HepG2 (cell line): ENCODE results near the gene NBEA. TPM values are rescaled to one million over a fixed set of nuclear protein-coding genes. Genes with fewer than 3 reads are reported as not detected.

Experiments used
- ATAC-seq: fragments of 200-7000 bp; cut with Tn5 transposase; 3 replicates; pipeline ENCODE4 v1.9.1; 2020; ENCODE audit warnings: mild to moderate bottlenecking, moderate library complexity
- BruUV-seq: library from RNA; stranded (reverse); fragments of 400-500 nt; replicated peaks from 2 replicates; lab custom pipeline; 2021; lab: Mats Ljungman, UMichigan
- CTCF ChIA-PET: fragments of 300-600 bp; formaldehyde crosslinking; extraction: SDS; loops from one replicate; lab custom pipeline; 2021; ENCODE audit warnings: low total read pairs, inconsistent platforms, low intra/inter-chr PET ratio; lab: Yijun Ruan, JAX
- POLR2A ChIA-PET: fragments of 350-600 bp; sonication (Branson Sonifier 250); formaldehyde crosslinking; loops from one replicate; lab custom pipeline; 2020; ENCODE audit warnings: antibody characterized with exemption, inconsistent platforms; lab: Yijun Ruan, JAX
- DNase-seq: peaks from one replicate; pipeline ENCODE4 v3.0.0-alpha.2; 2015; ENCODE audit warnings: low spot score
- FAIRE-seq: peaks from 3 replicates; lab custom pipeline; 2011; peaks lifted over from hg19 to GRCh38; lab: Jason Lieb, UNC
- H2AFZ ChIP-seq: one replicate; pipeline ENCODE4 v1.6.1; 2011; ENCODE audit warnings: low read length, inconsistent platforms
- H3K27ac ChIP-seq: fragments of 300-600 bp; 3 replicates; pipeline ENCODE4 v1.8.0; 2011; ENCODE audit warnings: mixed run types, mild to moderate bottlenecking, mixed read lengths, low read length, inconsistent platforms; ENCODE audit not compliant: insufficient read depth; ENCODE audit errors: extremely low read length
- H3K27me3 ChIP-seq, 2 experiments: fragments of 200-600 bp in 1 of 2; 2 replicates in 1 of 2; 3 replicates in 1 of 2; pipeline versions ENCODE4 v1.6.0 to v1.8.0; 2011; ENCODE audit warnings: low read length in 2 of 2, mild to moderate bottlenecking in 2 of 2, moderate library complexity in 2 of 2, inconsistent platforms in 1 of 2; ENCODE audit not compliant: insufficient read depth in 2 of 2, control insufficient read depth in 1 of 2
- H3K36me3 ChIP-seq, 2 experiments: fragments of 200-600 bp in 1 of 2; replicated peaks in 1 of 2; 2 replicates in 1 of 2; 3 replicates in 1 of 2; pipeline versions ENCODE4 v1.5.1 to v1.8.0; 2011; ENCODE audit warnings: low read length in 2 of 2, inconsistent platforms in 1 of 2; ENCODE audit not compliant: insufficient read depth in 2 of 2, control insufficient read depth in 1 of 2
- H3K4me1 ChIP-seq: 2 replicates; pipeline ENCODE4 v1.5.1; 2012; ENCODE audit warnings: low read length, inconsistent platforms; ENCODE audit not compliant: insufficient read depth
- H3K4me2 ChIP-seq: 2 replicates; pipeline ENCODE4 v1.6.0; 2011; ENCODE audit warnings: low read depth, low read length, inconsistent platforms
- H3K4me3 ChIP-seq, 3 experiments: fragments of 200-600 bp in 1 of 3; sonication (generic), shearing (Covaris generic) in 1 of 3; replicated peaks in 1 of 3; 2 replicates each; pipeline ENCODE4 v1.5.1; 2011 to 2016; ENCODE audit warnings: low read length in 3 of 3, inconsistent platforms in 2 of 3, low read depth in 2 of 3, mild to moderate bottlenecking in 2 of 3, control low read depth in 1 of 3, mixed read lengths in 1 of 3; ENCODE audit not compliant: insufficient read depth in 1 of 3
- H3K79me2 ChIP-seq: one replicate; pipeline ENCODE4 v1.6.1; 2011; ENCODE audit warnings: low read length, inconsistent platforms; ENCODE audit not compliant: insufficient read depth
- H3K9ac ChIP-seq: 2 replicates; pipeline ENCODE4 v1.6.0; 2011; ENCODE audit warnings: mild to moderate bottlenecking, low read depth, low read length, inconsistent platforms; ENCODE audit not compliant: insufficient read depth
- H3K9me3 ChIP-seq: 2 replicates; pipeline ENCODE4 v1.5.1; 2012; ENCODE audit warnings: mild to moderate bottlenecking, low read length
- H4K20me1 ChIP-seq: 2 replicates; pipeline ENCODE4 v1.6.0; 2011; ENCODE audit warnings: inconsistent platforms, mild to moderate bottlenecking, low read length, moderate library complexity; ENCODE audit not compliant: insufficient read depth
- DR1 ChIP-seq: sonication (generic); formaldehyde crosslinking; IDR thresholded peaks from 2 replicates; pipeline ENCODE4 v1.8.0; 2021; ENCODE audit warnings: mild to moderate bottlenecking, missing genetic modification reagents, inconsistent platforms
- ETS1 ChIP-seq: sonication (generic); formaldehyde crosslinking; IDR thresholded peaks from 2 replicates; pipeline ENCODE4 v1.4.0; 2020; ENCODE audit warnings: missing genetic modification reagents
- KDM2A ChIP-seq: sonication (generic); formaldehyde crosslinking; IDR thresholded peaks from 2 replicates; pipeline ENCODE4 v1.4.0; 2020; ENCODE audit warnings: low read depth, missing genetic modification reagents, borderline replicate concordance
- MEIS1 ChIP-seq: sonication (generic); formaldehyde crosslinking; IDR thresholded peaks from 2 replicates; pipeline ENCODE4 v1.9.0; 2021; ENCODE audit warnings: mild to moderate bottlenecking, missing genetic modification reagents, moderate library complexity, borderline replicate concordance
- NRL ChIP-seq: sonication (generic); formaldehyde crosslinking; IDR thresholded peaks from 2 replicates; pipeline ENCODE4 v1.5.0; 2020; ENCODE audit warnings: missing genetic modification reagents, mild to moderate bottlenecking, moderate library complexity, borderline replicate concordance
- PREB ChIP-seq: sonication (generic); formaldehyde crosslinking; IDR thresholded peaks from 2 replicates; pipeline ENCODE4 v1.4.0; 2020; ENCODE audit warnings: missing genetic modification reagents
- SP2 ChIP-seq: sonication (generic); formaldehyde crosslinking; IDR thresholded peaks from 2 replicates; pipeline ENCODE4 v1.5.1; 2020; ENCODE audit warnings: mild to moderate bottlenecking, missing genetic modification reagents
- THAP9 ChIP-seq: sonication (generic); formaldehyde crosslinking; IDR thresholded peaks from 2 replicates; pipeline ENCODE4; 2020; ENCODE audit warnings: missing genetic modification reagents, mild to moderate bottlenecking, borderline replicate concordance
- TRIM22 ChIP-seq: fragments of 450-650 bp; IDR thresholded peaks from 2 replicates; pipeline ENCODE4 v1.6.1; 2017
- USF2 ChIP-seq, 2 experiments: sonication (generic) in 1 of 2; formaldehyde crosslinking in 1 of 2; IDR thresholded peaks; 2 replicates each; pipeline versions ENCODE4 v1.5.1 to v1.6.1; 2011 to 2020; ENCODE audit warnings: borderline replicate concordance in 1 of 2, low read depth in 1 of 2, low read length in 1 of 2, mild to moderate bottlenecking in 1 of 2, missing genetic modification reagents in 1 of 2, moderate library complexity in 1 of 2
- YEATS4 ChIP-seq: sonication (generic); formaldehyde crosslinking; IDR thresholded peaks from 2 replicates; pipeline ENCODE4 v1.4.0; 2020; ENCODE audit warnings: missing genetic modification reagents, borderline replicate concordance
- ZNF10 ChIP-seq: sonication (generic); formaldehyde crosslinking; IDR thresholded peaks from 2 replicates; pipeline ENCODE4 v1.4.0; 2020; ENCODE audit warnings: mild to moderate bottlenecking, low read depth, missing genetic modification reagents, borderline replicate concordance
- ZNF160 ChIP-seq: sonication (generic); formaldehyde crosslinking; IDR thresholded peaks from 2 replicates; pipeline ENCODE4 v1.8.0; 2022; ENCODE audit warnings: mild to moderate bottlenecking, inconsistent platforms, missing genetic modification reagents
- ZNF253 ChIP-seq: sonication (generic); formaldehyde crosslinking; IDR thresholded peaks from 2 replicates; pipeline ENCODE4 v1.8.0; 2022; ENCODE audit warnings: mild to moderate bottlenecking, missing genetic modification reagents, borderline replicate concordance
- ZNF260 ChIP-seq: sonication (generic); formaldehyde crosslinking; IDR thresholded peaks from 2 replicates; pipeline ENCODE4 v1.4.0; 2020; ENCODE audit warnings: missing genetic modification reagents, low read depth, mild to moderate bottlenecking, borderline replicate concordance
- ZNF501 ChIP-seq: sonication (generic); formaldehyde crosslinking; IDR thresholded peaks from 2 replicates; pipeline ENCODE4 v1.5.1; 2020; ENCODE audit warnings: mild to moderate bottlenecking, moderate library complexity, missing genetic modification reagents
- WGBS: methylation state at CpG from one replicate; pipeline ENCODE4 v1.1.6; 2017; ENCODE audit warnings: low lambda C conversion rate; 5-methylcytosine and 5-hydroxymethylcytosine counted together
- in situ Hi-C: cut with HindIII; loops from 2 replicates; pipeline ENCODE4 v1.10.0; 2017; ENCODE audit warnings: low pct_unique_long_range_greater_than_20kb; ENCODE audit not compliant: extremely low pct_ligation_motif_present
- intact Hi-C: fragments of 100-400 bp; cut with micrococcal nuclease; formaldehyde crosslinking; loops from one replicate; pipeline ENCODE4 v1.10.0; 2022; ENCODE audit not compliant: unreplicated experiment
- polyA plus RNA-seq, 8 experiments: library from polyadenylated mRNA; depleted of rRNA in 3 of 8; stranded (reverse) in 7 of 8; unstranded in 1 of 8; fragments of >200 nt; fragmentation: Illumina TruSeq in 4 of 8; extraction: Trizol in 4 of 8; gene quantifications; 2 replicates each; pipeline versions ENCODE4 v1.2.1 to v1.2.3, GENCODE V29; 2011 to 2016; ENCODE audit warnings: low read depth in 4 of 8, missing spikeins in 1 of 8, mixed read lengths in 1 of 8; ENCODE audit not compliant: insufficient read depth in 1 of 8
- total RNA-seq, 5 experiments: library from RNA; depleted of rRNA; stranded (reverse); fragments of >200 nt; fragmentation: Illumina TruSeq; extraction: Trizol; gene quantifications; 2 replicates each; pipeline ENCODE4 v1.2.3, GENCODE V29; 2016; ENCODE audit warnings: low read depth in 1 of 5

NBEA gene
- total and polyA plus RNA-seq, 2 of the 13 experiments (the other 11 are each of a cell fraction or from before 2014, with no cell fraction given): 2.7 to 2.8 TPM

GRCh38 chr13:35480346-35480745, 538.3 kb downstream of the NBEA start:
- no peak overlapping the region for H3K4me3 ChIP-seq
- no peak overlapping the region for H3K27ac ChIP-seq
- H2AFZ ChIP-seq: no peak overlapping the region
- no peaks in the 10 kb centered on the region; a peak in 1 of 5 replicates for H3K27me3 ChIP-seq
- WGBS: 40% methylated on average over 2 of the region's 2 CpGs
- ChIA-PET POLR2A (no interaction called here), CTCF (no interaction called here)
- no peak for FAIRE-seq
- DNase-seq: no peak
- H3K9me3 ChIP-seq: no peaks in the 10 kb centered on the region
- no peaks in the 10 kb centered on the region for H4K20me1 ChIP-seq
- ATAC-seq: no peak
- no peak overlapping the region for H3K9ac ChIP-seq
- no peaks in the 10 kb centered on the region for H3K4me1 ChIP-seq
- no peaks in the 10 kb centered on the region for H3K36me3 ChIP-seq
- H3K79me2 ChIP-seq: no peaks in the 10 kb centered on the region
- BruUV-seq: no TSS peak
- in situ Hi-C loops: no loop called here
- H3K4me2 ChIP-seq: no peak overlapping the region
- intact Hi-C loops: no loop called here
- TF ChIP-seq USF2 (IDR thresholded peaks at IDR 0.05; ENCODE audit: low read depth, low read length): no peak
- TF ChIP-seq USF2 (CRISPR knock-in tag; IDR thresholded peaks at IDR 0.05; ENCODE audit: borderline replicate concordance): no peak
- no peak for TF ChIP-seq DR1 (CRISPR knock-in tag)
- no peak for TF ChIP-seq KDM2A (CRISPR knock-in tag)
- TF ChIP-seq MEIS1 (CRISPR knock-in tag): no peak
- no peak for TF ChIP-seq ETS1 (CRISPR knock-in tag)
- no peak for TF ChIP-seq ZNF10 (CRISPR knock-in tag)
- no peak for TF ChIP-seq TRIM22
- TF ChIP-seq ZNF253 (CRISPR knock-in tag): no peak
- TF ChIP-seq NRL: no peak
- TF ChIP-seq ZNF160 (CRISPR knock-in tag): no peak
- no peak for TF ChIP-seq ZNF501 (CRISPR knock-in tag)
- no peak for TF ChIP-seq THAP9 (CRISPR knock-in tag)
- TF ChIP-seq PREB (CRISPR knock-in tag): no peak
- TF ChIP-seq SP2 (CRISPR knock-in tag): no peak
- TF ChIP-seq ZNF260 (CRISPR knock-in tag): no peak
- TF ChIP-seq YEATS4: no peak
